HG02981 (cell line): ENCODE results near the gene CACNB2.

Experiments used
- ATAC-seq: cut with Tn5 transposase; IDR thresholded peaks from one replicate; pipeline ENCODE4 v1.9.1; 2021; ENCODE audit warnings: mild to moderate bottlenecking, moderate library complexity; ENCODE audit not compliant: unreplicated experiment

Gene CACNB2

GRCh38 chr10:18140149-18140956, at the start of gene CACNB2:
Gene CACNB2, plus strand, starts transcription at chr10:18140424.
- no peak for ATAC-seq

GRCh38 chr10:18094332-18094731, 45.9 kb upstream of the CACNB2 start:
- ATAC-seq, result no peak

- no peak for ATAC-seq
These were observed 45.4 kb upstream of the CACNB2 start for GRCh38 chr10:18094793-18095192.

GRCh38 chr10:18097524-18097923, 42.7 kb upstream of the CACNB2 start:
- no peak for ATAC-seq

GRCh38 chr10:18098201-18098600, 42.0 kb upstream of the CACNB2 start:
- no peak for ATAC-seq

GRCh38 chr10:18099415-18099814, 40.8 kb upstream of the CACNB2 start:
- ATAC-seq, result no peak

GRCh38 chr10:18100669-18101068, 39.6 kb upstream of the CACNB2 start:
- ATAC-seq, result no peak

GRCh38 chr10:18102404-18102803, 37.8 kb upstream of the CACNB2 start:
- ATAC-seq, result no peak

- ATAC-seq, result no peak
These were observed 35.9 kb upstream of the CACNB2 start for GRCh38 chr10:18104223-18104872.

- ATAC-seq, result no peak
These were observed 30.8 kb upstream of the CACNB2 start for GRCh38 chr10:18109341-18109870.

- no peak for ATAC-seq
These were observed 26.3 kb upstream of the CACNB2 start for GRCh38 chr10:18113881-18114280.

GRCh38 chr10:18117276-18117675, 22.9 kb upstream of the CACNB2 start:
- ATAC-seq, result no peak

GRCh38 chr10:18122753-18123152, 17.5 kb upstream of the CACNB2 start:
- ATAC-seq, result no peak

- no peak for ATAC-seq
These were observed 7.2 kb upstream of the CACNB2 start for GRCh38 chr10:18133046-18133445.

GRCh38 chr10:18134509-18134908, 5.7 kb upstream of the CACNB2 start:
- ATAC-seq, result no peak

GRCh38 chr10:18134921-18135320, 5.3 kb upstream of the CACNB2 start:
- ATAC-seq, result no peak

GRCh38 chr10:18136073-18136791, 4.0 kb upstream of the CACNB2 start:
- no peak for ATAC-seq

- ATAC-seq, result no peak
These were observed 3.1 kb upstream of the CACNB2 start for GRCh38 chr10:18137111-18137510.

- no peak for ATAC-seq
These were observed 977 bp downstream of the CACNB2 start for GRCh38 chr10:18140957-18141845.

GRCh38 chr10:18142151-18142550, 1.9 kb downstream of the CACNB2 start:
- ATAC-seq, result no peak

- ATAC-seq, result no peak
These were observed 4.2 kb downstream of the CACNB2 start for GRCh38 chr10:18144396-18144795.
